Stimulated activated naive B cell treated with anti-CD40 and anti-IgM and Interleukin-4, amounts not matched to agents 10 μg/mL and 1 μg/mL and 100 μg/mL, for 72 hours (primary cell): ENCODE data around the gene FOXB2.
"Not testable (repeated sequence)": the region's sequence is repeated elsewhere in the genome, so short reads cannot be mapped to it uniquely, and the experiment has no call there.

ENCODE experiments used
- ATAC-seq, 2 donors: fragments of 150-1000 bp; cut with Tn5 transposase; replicated peaks; 2 replicates each; pipeline ENCODE4 v1.10.0; 2021; ENCODE audit warnings: moderate library complexity in 1 of 2
- DNase-seq: peaks from one replicate; pipeline ENCODE4 v3.0.0; 2021
- H3K27ac Mint-ChIP-seq: one replicate; pipeline ENCODE4 v1.8.0; 2022; ENCODE audit warnings: mild to moderate bottlenecking, mixed read lengths
- H3K27me3 Mint-ChIP-seq, 2 donors: one replicate each; pipeline ENCODE4 v1.8.0; 2022; ENCODE audit warnings: mixed read lengths in 2 of 2
- H3K36me3 Mint-ChIP-seq, 2 donors: one replicate each; pipeline ENCODE4 v1.8.0; 2022; ENCODE audit warnings: mixed read lengths in 2 of 2, mild to moderate bottlenecking in 1 of 2
- H3K4me1 Mint-ChIP-seq, 2 donors: one replicate each; pipeline ENCODE4 v1.8.0; 2022; ENCODE audit warnings: mixed read lengths in 2 of 2, mild to moderate bottlenecking in 1 of 2
- H3K4me3 Mint-ChIP-seq, 2 donors: one replicate each; pipeline ENCODE4 v1.8.0; 2022; ENCODE audit warnings: mild to moderate bottlenecking in 2 of 2, mixed read lengths in 2 of 2, moderate library complexity in 1 of 2
- H3K9me3 Mint-ChIP-seq, 2 donors: one replicate each; pipeline ENCODE4 v1.8.0; 2022; ENCODE audit warnings: mixed read lengths in 2 of 2, mild to moderate bottlenecking in 1 of 2

Gene FOXB2

GRCh38 chr9:77019236-77019925, at the start of gene FOXB2:
TSS of gene FOXB2 (plus strand) at chr9:77019655. CDS start at chr9:77019655, 0 bp downstream.
- Mint-ChIP-seq H3K27me3 (peaks cover 79 to 95% of the 10 kb centered on the region in 2 donors), H3K4me1 (peaks cover 22 to 52% of the 10 kb centered on the region in 2 donors), H3K4me3 (peak within 1 kb of the TSS; percentile 66 to 69), H3K27ac (peak within 1 kb of the TSS; percentile 90), H3K36me3 (peaks cover 8 to 17% of the 10 kb centered on the region in 2 donors), H3K9me3 (peaks cover 0 to 4% of the 10 kb centered on the region in 2 donors)
- DNase-seq (no peak), ATAC-seq (no peak)

DNA sequence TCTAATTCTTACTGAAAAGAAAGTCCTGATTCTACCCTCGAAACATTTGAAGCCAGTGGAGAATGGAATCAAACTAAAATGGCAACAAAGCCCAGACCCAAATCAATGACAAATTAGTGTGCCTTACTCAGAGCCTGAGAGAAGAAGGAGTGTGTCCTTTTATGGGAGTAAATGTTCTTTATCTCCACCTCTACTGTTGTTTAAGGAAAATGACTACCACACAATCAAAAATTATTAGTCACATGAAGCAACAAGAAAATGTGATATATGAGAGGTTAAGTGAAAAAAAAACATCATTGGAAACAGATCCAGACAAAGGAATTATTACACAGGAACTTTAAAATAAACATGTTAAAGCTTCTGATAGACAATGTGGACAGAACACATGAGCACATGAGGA, 49.7 kb upstream of the FOXB2 start:
- peaks cover 6 to 18% of the 10 kb centered on the region in 2 donors for H3K27me3 Mint-ChIP-seq
- no peak overlapping the region for H3K27ac Mint-ChIP-seq
- no peaks in the 10 kb centered on the region for H3K36me3 Mint-ChIP-seq
- no peak overlapping the region for H3K4me3 Mint-ChIP-seq
- peaks cover 3 to 5% of the 10 kb centered on the region in 2 donors for H3K9me3 Mint-ChIP-seq
- no peak for ATAC-seq
- no peak for DNase-seq
- no peaks in the 10 kb centered on the region for H3K4me1 Mint-ChIP-seq

DNA sequence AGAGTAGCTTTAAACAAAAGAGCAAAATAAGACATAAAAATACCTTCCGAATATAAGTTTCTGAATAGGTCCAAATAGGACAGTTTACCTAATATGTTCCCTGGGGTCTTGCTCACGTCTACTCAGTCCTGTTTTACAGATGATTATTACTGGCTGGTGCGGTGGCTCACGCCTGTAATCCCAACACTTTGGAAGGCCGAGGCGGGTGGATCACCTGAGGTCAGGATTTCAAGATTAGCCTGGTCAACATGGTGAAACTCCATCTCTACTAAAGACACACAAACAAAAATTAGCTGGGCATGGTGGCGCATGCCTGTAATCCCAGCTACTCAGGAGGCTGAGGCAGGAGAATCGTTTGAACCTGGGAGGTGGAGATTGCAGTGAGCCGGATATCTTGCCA, 40.6 kb upstream of the FOXB2 start:
- H3K9me3 Mint-ChIP-seq, DNase-seq, H3K4me1 Mint-ChIP-seq, H3K36me3 Mint-ChIP-seq, ATAC-seq, H3K4me3 Mint-ChIP-seq, H3K27ac Mint-ChIP-seq: not testable (repeated sequence)
- H3K27me3 Mint-ChIP-seq: peaks cover 11 to 24% of the 10 kb centered on the region in 2 donors

DNA sequence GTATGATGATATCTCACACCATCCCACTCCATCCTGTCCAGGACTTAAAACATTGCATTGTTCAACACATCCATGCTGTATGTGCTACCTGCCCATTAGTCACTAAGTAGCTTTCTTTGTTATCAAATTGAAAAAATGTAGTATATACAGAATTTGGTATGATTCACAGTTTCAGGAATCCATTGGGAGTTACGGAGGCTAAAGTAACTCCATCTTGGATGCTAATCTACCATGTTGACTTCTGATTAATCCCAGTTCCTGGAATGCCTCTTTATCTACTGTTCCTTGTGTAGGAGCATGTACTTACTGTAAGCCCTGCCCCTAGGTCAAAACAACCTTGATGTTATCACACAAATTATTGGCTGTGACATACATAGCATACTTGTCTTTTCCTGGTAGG, 38.9 kb upstream of the FOXB2 start:
- no peaks in the 10 kb centered on the region for H3K36me3 Mint-ChIP-seq
- DNase-seq (no peak), ATAC-seq (no peak)
- no peaks in the 10 kb centered on the region for H3K4me1 Mint-ChIP-seq
- H3K27me3 Mint-ChIP-seq: peaks cover 11 to 19% of the 10 kb centered on the region in 2 donors
- H3K4me3 Mint-ChIP-seq: no peak overlapping the region
- no peaks in the 10 kb centered on the region for H3K9me3 Mint-ChIP-seq
- H3K27ac Mint-ChIP-seq: no peak overlapping the region

GRCh38 chr9:76984486-76984885, 35.0 kb upstream of the FOXB2 start:
- DNase-seq (no peak), ATAC-seq (no peak)
- no peaks in the 10 kb centered on the region for H3K4me1 Mint-ChIP-seq
- H3K27me3 Mint-ChIP-seq: peaks cover 0 to 1% of the 10 kb centered on the region in 2 donors
- no peaks in the 10 kb centered on the region for H3K9me3 Mint-ChIP-seq
- H3K4me3 Mint-ChIP-seq: no peak overlapping the region
- H3K36me3 Mint-ChIP-seq: no peaks in the 10 kb centered on the region
- H3K27ac Mint-ChIP-seq: no peak overlapping the region

GRCh38 chr9:76985581-76985980, 33.9 kb upstream of the FOXB2 start:
- H3K9me3 Mint-ChIP-seq: no peaks in the 10 kb centered on the region
- no peaks in the 10 kb centered on the region for H3K36me3 Mint-ChIP-seq
- H3K27ac Mint-ChIP-seq: no peak overlapping the region
- DNase-seq: no peak
- peaks cover 2 to 7% of the 10 kb centered on the region in 2 donors for H3K27me3 Mint-ChIP-seq
- ATAC-seq: no peak
- no peak overlapping the region for H3K4me3 Mint-ChIP-seq
- no peaks in the 10 kb centered on the region for H3K4me1 Mint-ChIP-seq

DNA sequence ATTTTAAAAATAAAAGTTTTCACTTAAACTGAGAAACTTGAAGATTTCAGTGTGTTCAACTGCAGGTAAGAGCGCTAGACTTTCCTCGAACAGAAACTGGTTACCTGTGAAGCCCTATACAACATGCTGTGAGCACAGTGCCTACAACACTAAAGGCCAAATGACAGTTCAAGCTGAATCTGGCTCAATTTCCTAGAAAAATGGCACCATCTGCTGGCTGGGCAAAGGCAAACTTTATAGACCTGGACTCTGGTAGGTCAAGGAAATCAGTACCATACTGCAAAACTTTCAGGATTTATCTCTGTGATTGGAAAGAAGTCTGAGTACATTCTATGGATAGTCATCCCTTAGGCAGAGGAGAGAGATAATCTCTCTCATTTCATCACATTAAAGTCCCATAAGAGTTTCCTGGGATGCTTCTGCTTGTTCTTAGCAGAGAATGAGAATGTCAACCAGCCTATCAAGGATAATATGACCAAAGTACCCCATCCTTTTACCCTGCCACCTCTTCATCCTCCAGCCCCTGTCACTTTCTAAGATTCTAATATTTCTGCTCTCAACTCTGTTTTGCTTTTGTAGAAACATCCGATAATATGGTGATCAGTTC, 31.8 kb upstream of the FOXB2 start:
- no peak for DNase-seq
- Mint-ChIP-seq H3K4me3 (no peak overlapping the region), H3K27me3 (peaks cover 4 to 8% of the 10 kb centered on the region in 2 donors), H3K36me3 (no peaks in the 10 kb centered on the region), H3K4me1 (no peaks in the 10 kb centered on the region), H3K27ac (no peak overlapping the region), H3K9me3 (no peaks in the 10 kb centered on the region)
- ATAC-seq: peak; percentile 46 to 65

DNA sequence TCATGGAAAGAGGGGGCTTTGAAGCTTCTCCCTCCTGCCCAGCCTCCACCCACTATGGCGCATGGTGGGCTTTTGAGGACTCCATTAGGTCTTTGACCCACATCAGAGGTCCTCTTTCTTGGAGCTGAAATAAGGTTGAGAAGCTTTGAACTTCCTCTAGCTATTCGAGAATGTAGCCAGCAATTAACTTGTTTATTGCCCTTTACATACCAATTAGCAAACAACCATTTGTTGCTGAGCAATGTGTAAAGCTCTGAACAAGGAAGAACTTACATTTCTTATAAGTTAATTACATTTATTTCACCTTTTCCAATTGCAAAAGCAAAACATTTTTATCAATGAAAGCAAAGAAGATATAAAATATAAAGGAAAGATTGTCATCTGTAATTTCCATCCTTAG, 30.5 kb upstream of the FOXB2 start:
- H3K4me3 Mint-ChIP-seq: no peak overlapping the region
- DNase-seq: no peak
- no peaks in the 10 kb centered on the region for H3K36me3 Mint-ChIP-seq
- H3K27ac Mint-ChIP-seq: no peak overlapping the region
- H3K4me1 Mint-ChIP-seq: no peaks in the 10 kb centered on the region
- H3K9me3 Mint-ChIP-seq: no peaks in the 10 kb centered on the region
- ATAC-seq: no peak
- H3K27me3 Mint-ChIP-seq: peaks cover 4 to 14% of the 10 kb centered on the region in 2 donors

- no peak overlapping the region for H3K27ac Mint-ChIP-seq
- H3K27me3 Mint-ChIP-seq: peaks cover 4 to 14% of the 10 kb centered on the region in 2 donors
- H3K4me3 Mint-ChIP-seq: no peak overlapping the region
- DNase-seq (no peak), ATAC-seq (no peak)
- no peaks in the 10 kb centered on the region for H3K9me3 Mint-ChIP-seq
- no peaks in the 10 kb centered on the region for H3K36me3 Mint-ChIP-seq
- H3K4me1 Mint-ChIP-seq: no peaks in the 10 kb centered on the region
These were observed 30.0 kb upstream of the FOXB2 start for GRCh38 chr9:76989501-76989900.

DNA sequence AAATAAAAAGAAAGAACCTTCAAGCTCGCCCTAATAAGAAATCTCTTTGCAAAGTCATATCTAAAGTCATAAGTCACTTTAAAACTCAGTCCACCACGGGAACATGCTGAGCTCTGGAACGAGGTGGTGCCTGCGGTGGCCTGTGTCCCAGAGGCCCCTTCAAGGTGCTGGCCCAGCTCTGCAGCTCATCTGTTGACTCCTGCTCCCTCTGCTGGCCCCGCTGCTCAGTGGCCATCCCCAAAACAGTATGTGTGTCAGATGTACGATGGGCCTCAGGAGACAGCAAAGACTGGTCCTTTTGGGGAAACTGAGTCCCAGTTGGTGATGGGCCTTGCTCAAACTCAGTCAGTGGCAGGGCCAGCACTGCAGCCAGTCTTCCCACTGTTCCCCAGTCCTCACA, 22.8 kb upstream of the FOXB2 start:
- no peak overlapping the region for H3K4me3 Mint-ChIP-seq
- H3K27me3 Mint-ChIP-seq: peaks cover 5 to 9% of the 10 kb centered on the region in 2 donors
- H3K36me3 Mint-ChIP-seq: no peaks in the 10 kb centered on the region
- DNase-seq: no peak
- peak; percentile 47 to 66 for ATAC-seq
- no peaks in the 10 kb centered on the region for H3K9me3 Mint-ChIP-seq
- no peak overlapping the region for H3K27ac Mint-ChIP-seq
- H3K4me1 Mint-ChIP-seq: no peaks in the 10 kb centered on the region

DNA sequence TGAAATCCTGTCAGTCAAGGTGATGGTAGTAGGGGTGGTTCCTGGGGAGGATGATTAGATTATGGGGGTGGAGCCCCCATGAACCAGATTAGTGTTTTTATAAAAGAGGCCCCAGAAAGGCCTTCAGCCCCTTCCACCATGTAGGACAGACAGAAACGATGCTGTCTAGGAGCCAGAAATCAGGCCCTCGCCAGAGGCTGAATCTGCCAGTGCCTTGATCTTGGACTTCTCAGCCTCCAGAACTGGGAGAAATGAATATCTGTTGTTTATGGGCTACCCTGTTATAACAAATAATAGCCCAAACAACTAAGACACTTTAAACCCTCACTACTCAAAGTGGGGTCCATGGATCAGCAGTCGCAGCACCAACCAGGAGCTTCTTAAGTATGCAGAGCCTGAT, 20.2 kb upstream of the FOXB2 start:
- Mint-ChIP-seq H3K9me3 (peaks cover 0 to 3% of the 10 kb centered on the region in 2 donors), H3K27ac (no peak overlapping the region), H3K27me3 (peaks cover 19 to 28% of the 10 kb centered on the region in 2 donors), H3K4me3 (no peak overlapping the region), H3K4me1 (no peaks in the 10 kb centered on the region), H3K36me3 (no peaks in the 10 kb centered on the region)
- no peak for ATAC-seq
- no peak for DNase-seq

DNA sequence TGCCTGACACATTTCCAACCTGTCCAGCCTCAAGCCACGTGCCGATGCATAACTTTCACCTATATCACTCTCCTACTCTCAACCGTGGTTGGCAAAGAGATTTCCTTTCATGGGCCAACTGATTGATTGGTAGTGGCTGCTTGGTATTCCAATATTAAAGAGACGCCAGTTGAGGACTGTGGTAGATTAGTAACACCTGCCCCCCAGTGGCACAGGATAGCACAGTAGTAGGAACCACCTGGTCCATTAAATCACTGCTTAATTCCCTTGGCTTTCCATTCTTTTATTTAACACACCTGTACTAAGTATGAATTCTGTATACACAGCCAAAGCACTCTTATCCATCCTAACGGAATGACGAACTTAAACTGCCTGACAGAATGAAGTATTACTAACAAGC, 19.1 kb upstream of the FOXB2 start:
- Mint-ChIP-seq H3K4me1 (no peaks in the 10 kb centered on the region), H3K36me3 (no peaks in the 10 kb centered on the region), H3K9me3 (peaks cover 0 to 3% of the 10 kb centered on the region in 2 donors), H3K4me3 (no peak overlapping the region), H3K27ac (no peak overlapping the region), H3K27me3 (peaks cover 27 to 33% of the 10 kb centered on the region in 2 donors)
- DNase-seq: no peak
- no peak for ATAC-seq

DNA sequence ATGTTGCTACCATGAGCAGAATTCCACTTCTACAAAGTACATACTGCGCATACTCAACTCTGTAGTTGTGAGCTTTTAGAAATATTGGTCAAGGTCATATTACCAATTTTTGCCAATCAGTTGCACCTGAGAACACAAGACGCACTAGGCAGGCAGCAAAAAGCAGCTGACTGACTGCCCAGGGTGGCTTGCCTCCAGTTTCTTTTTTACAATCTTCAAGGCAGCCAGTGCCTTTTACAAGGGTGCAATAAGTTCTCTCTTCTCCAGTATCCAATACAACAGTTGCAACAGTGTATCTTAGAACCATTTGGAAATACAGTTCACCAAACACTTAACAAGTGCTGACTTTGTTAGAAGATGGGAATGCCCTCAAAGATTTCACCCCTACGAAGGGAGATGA, 16.1 kb upstream of the FOXB2 start:
- Mint-ChIP-seq H3K4me1 (no peaks in the 10 kb centered on the region), H3K27me3 (peaks cover 26 to 41% of the 10 kb centered on the region in 2 donors), H3K4me3 (no peak overlapping the region), H3K27ac (no peak overlapping the region), H3K9me3 (peaks cover 0 to 3% of the 10 kb centered on the region in 2 donors), H3K36me3 (no peaks in the 10 kb centered on the region)
- DNase-seq (no peak), ATAC-seq (no peak)

GRCh38 chr9:77005216-77005615, 14.2 kb upstream of the FOXB2 start:
- no peak overlapping the region for H3K4me3 Mint-ChIP-seq
- ATAC-seq (no peak), DNase-seq (no peak)
- H3K4me1 Mint-ChIP-seq: no peaks in the 10 kb centered on the region
- no peaks in the 10 kb centered on the region for H3K36me3 Mint-ChIP-seq
- peaks cover 26 to 48% of the 10 kb centered on the region in 2 donors for H3K27me3 Mint-ChIP-seq
- H3K9me3 Mint-ChIP-seq: peaks cover 0 to 3% of the 10 kb centered on the region in 2 donors
- H3K27ac Mint-ChIP-seq: no peak overlapping the region

DNA sequence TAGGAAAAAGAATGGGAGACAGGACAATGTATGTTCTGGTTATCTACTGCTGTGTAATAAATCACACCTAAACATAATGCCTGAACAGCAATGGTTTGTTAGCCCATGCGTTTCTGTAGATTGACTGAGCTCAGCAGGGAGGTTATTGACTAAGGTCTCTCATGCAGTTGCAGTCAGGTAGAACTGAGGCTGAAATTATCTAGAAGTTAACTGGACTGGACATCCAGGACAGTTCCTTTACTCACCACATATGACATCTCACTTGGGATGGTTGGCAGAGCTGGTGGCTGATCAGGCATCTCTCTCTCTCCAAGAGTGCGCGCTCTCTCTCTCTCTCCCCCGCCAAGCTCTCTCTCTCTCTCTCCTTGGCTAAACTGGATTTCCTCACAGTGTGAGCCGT, 8.9 kb upstream of the FOXB2 start:
- ATAC-seq: no peak

More for the DNA sequence above, 8.9 kb upstream of the FOXB2 start:
- no peaks in the 10 kb centered on the region for H3K9me3 Mint-ChIP-seq
- no peak for DNase-seq
- H3K27ac Mint-ChIP-seq: no peak overlapping the region
- H3K4me3 Mint-ChIP-seq: no peak overlapping the region
- peaks cover 5 to 9% of the 10 kb centered on the region in 2 donors for H3K4me1 Mint-ChIP-seq
- H3K27me3 Mint-ChIP-seq: peaks cover 35 to 46% of the 10 kb centered on the region in 2 donors
- H3K36me3 Mint-ChIP-seq: peaks cover 3% of the 10 kb centered on the region in 2 donors
